NCI-H2171 treated with DMSO at 0.1 percent for 48 hours (cell line): ENCODE measurements around the gene NRP1.
"Not testable (repeated sequence)": the region's sequence is repeated elsewhere in the genome, so short reads cannot be mapped to it uniquely, and the experiment has no call there.

ENCODE experiments used
- DNase-seq: peaks from one replicate; lab custom pipeline; 2025; lab: John Stamatoyannopoulos, UW

The NRP1 gene

GRCh38 chr10:33334153-33334804 lies at the start of gene NRP1:
Gene NRP1 (minus strand): TSS chr10:33334667. CDS start chr10:33334382, 285 bp downstream.
- DNase-seq, result peak; percentile 51

GRCh38 chr10:33384201-33384600 lies 49.7 kb upstream of the NRP1 start:
- not testable (repeated sequence) for DNase-seq

- DNase-seq, result no peak
Observed at GRCh38 chr10:33382921-33383713, 48.6 kb upstream of the NRP1 start.

GRCh38 chr10:33382216-33382600 lies 47.7 kb upstream of the NRP1 start:
- DNase-seq, result no peak

GRCh38 chr10:33381451-33382215 lies 47.2 kb upstream of the NRP1 start:
- DNase-seq, result peak; percentile 59

- DNase-seq, result no peak
Observed at GRCh38 chr10:33377658-33378025, 43.2 kb upstream of the NRP1 start.

- no peak for DNase-seq
Observed at GRCh38 chr10:33376976-33377657, 42.6 kb upstream of the NRP1 start.

GRCh38 chr10:33376476-33376875 lies 42.0 kb upstream of the NRP1 start:
- no peak for DNase-seq

GRCh38 chr10:33373263-33373662 lies 38.8 kb upstream of the NRP1 start:
- DNase-seq, result no peak

- DNase-seq, result no peak
Observed at GRCh38 chr10:33371234-33371633, 36.8 kb upstream of the NRP1 start.

GRCh38 chr10:33370434-33370930 lies 36.0 kb upstream of the NRP1 start:
- no peak for DNase-seq

- no peak for DNase-seq
Observed at GRCh38 chr10:33368086-33368485, 33.6 kb upstream of the NRP1 start.

GRCh38 chr10:33365871-33366411 lies 31.5 kb upstream of the NRP1 start:
- DNase-seq, result no peak

GRCh38 chr10:33365301-33365700 lies 30.8 kb upstream of the NRP1 start:
- no peak for DNase-seq

- no peak for DNase-seq
Observed at GRCh38 chr10:33363106-33363505, 28.6 kb upstream of the NRP1 start.

GRCh38 chr10:33358016-33358415 lies 23.5 kb upstream of the NRP1 start:
- no peak for DNase-seq

- DNase-seq, result no peak
Observed at GRCh38 chr10:33355274-33355673, 20.8 kb upstream of the NRP1 start.

GRCh38 chr10:33353853-33354252 lies 19.4 kb upstream of the NRP1 start:
- DNase-seq, result no peak

GRCh38 chr10:33353334-33353733 lies 18.9 kb upstream of the NRP1 start:
- DNase-seq, result no peak

GRCh38 chr10:33352615-33353014 lies 18.1 kb upstream of the NRP1 start:
- no peak for DNase-seq

GRCh38 chr10:33352175-33352574 lies 17.7 kb upstream of the NRP1 start:
- DNase-seq, result no peak

GRCh38 chr10:33350041-33350440 lies 15.6 kb upstream of the NRP1 start:
- no peak for DNase-seq
